Measurements from ENCODE around the gene PHETA1. TPM values are rescaled to one million over a fixed set of nuclear protein-coding genes. Genes with fewer than 3 reads are reported as not detected.

Gene PHETA1
- total RNA-seq, 4 donors from 2014 or later = 6.9 to 29.9 (median 7.8) TPM

DNA sequence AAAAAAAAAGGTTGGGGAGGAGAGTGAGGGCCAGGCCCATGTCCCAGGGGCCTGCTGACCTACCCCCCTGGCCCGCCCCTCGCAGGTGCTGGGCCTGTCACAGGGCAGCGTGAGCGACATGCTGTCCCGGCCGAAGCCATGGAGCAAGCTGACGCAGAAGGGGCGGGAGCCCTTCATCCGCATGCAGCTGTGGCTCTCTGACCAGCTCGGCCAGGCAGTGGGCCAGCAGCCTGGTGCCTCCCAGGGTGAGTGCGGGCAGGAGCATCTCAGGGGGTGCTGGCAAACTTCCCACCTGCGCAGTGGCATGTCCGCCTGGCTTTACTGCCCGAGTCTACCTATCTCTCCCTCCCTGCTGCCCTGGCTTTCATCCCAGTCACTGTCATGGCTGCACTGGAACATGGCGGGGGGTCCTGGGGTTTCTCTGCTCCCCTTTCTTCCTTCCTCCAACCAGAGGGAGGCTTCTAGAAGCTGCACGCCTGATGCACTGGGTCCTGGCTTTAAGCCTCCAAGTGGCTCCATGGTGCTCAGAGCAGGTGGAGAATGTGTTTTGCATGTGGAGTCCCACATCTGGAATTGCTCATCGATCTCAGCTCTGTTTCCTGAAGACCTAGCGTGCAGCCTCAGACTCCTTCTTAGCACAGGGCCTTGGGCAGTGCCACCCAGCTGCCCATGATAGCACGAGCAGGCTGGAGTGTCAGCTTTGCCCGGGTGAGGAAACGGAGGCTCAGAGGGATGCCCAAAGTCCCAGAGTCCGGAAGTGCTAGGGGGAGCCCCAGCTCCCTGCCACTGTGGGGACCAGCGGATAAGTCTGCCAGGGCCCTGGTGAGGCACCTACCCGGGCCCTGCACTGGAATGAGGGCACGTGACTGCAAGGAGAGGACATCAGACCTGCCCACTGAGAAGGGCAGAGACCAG lies 46.3 kb downstream of the PHETA1 start:
- DNase-seq = no peak
- WGBS, 2 donors = 77% methylated on average over 13 to 17 of the region's 25 CpGs
- Histone ChIP-seq H3K4me3 (no peak overlapping the region), H3K4me1 (no peaks in the 10 kb centered on the region), H3K27ac (no peak overlapping the region), H3K36me3 (no peaks in the 10 kb centered on the region), H3K9me3 (no peaks in the 10 kb centered on the region), H3K27me3 (peaks cover 0 to 22% (median 0%) of the 10 kb centered on the region in 4 donors)
- intact Hi-C loops (cut with DNase I) = no loop called here
- TF ChIP-seq, protein P1, sequence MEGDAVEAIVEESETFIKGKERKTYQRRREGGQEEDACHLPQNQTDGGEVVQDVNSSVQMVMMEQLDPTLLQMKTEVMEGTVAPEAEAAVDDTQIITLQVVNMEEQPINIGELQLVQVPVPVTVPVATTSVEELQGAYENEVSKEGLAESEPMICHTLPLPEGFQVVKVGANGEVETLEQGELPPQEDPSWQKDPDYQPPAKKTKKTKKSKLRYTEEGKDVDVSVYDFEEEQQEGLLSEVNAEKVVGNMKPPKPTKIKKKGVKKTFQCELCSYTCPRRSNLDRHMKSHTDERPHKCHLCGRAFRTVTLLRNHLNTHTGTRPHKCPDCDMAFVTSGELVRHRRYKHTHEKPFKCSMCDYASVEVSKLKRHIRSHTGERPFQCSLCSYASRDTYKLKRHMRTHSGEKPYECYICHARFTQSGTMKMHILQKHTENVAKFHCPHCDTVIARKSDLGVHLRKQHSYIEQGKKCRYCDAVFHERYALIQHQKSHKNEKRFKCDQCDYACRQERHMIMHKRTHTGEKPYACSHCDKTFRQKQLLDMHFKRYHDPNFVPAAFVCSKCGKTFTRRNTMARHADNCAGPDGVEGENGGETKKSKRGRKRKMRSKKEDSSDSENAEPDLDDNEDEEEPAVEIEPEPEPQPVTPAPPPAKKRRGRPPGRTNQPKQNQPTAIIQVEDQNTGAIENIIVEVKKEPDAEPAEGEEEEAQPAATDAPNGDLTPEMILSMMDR (IDR thresholded peaks at IDR 0.05) = no peak
- TF ChIP-seq POLR2A (IDR thresholded peaks at IDR 0.05) = no peak

DNA sequence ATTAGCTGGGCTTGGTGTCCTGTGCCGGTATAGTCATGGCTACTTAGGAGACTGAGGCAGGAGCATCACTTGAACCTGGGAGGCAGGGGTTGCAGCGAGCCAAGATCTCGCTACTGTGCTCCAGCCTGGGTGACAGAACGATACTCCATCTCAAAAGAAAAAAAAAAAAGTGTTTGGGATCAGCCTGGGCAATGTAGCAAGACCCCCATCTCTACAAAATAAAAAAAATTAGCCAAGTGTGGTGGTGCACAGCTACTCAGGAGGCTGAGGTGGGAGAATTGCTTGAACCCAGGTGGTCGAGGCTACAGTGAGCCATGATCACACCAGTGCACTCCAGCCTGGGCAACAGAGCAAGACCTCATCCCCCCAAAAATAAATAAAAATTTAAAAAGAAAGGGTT lies 47.6 kb downstream of the PHETA1 start:
- Histone ChIP-seq H3K4me1 (no peaks in the 10 kb centered on the region), H3K27ac (no peak overlapping the region), H3K9me3 (no peaks in the 10 kb centered on the region), H3K4me3 (no peak overlapping the region), H3K27me3 (peaks cover 0 to 22% (median 0%) of the 10 kb centered on the region in 4 donors), H3K36me3 (no peaks in the 10 kb centered on the region)
- TF ChIP-seq, protein P1 (IDR thresholded peaks at IDR 0.05) = no peak
- no peak for TF ChIP-seq POLR2A (IDR thresholded peaks at IDR 0.05)
- no peak for DNase-seq
- intact Hi-C loops (cut with DNase I) = no loop called here
- 76 to 80% methylated on average over 5 of the region's 5 CpGs for WGBS, 2 donors

DNA sequence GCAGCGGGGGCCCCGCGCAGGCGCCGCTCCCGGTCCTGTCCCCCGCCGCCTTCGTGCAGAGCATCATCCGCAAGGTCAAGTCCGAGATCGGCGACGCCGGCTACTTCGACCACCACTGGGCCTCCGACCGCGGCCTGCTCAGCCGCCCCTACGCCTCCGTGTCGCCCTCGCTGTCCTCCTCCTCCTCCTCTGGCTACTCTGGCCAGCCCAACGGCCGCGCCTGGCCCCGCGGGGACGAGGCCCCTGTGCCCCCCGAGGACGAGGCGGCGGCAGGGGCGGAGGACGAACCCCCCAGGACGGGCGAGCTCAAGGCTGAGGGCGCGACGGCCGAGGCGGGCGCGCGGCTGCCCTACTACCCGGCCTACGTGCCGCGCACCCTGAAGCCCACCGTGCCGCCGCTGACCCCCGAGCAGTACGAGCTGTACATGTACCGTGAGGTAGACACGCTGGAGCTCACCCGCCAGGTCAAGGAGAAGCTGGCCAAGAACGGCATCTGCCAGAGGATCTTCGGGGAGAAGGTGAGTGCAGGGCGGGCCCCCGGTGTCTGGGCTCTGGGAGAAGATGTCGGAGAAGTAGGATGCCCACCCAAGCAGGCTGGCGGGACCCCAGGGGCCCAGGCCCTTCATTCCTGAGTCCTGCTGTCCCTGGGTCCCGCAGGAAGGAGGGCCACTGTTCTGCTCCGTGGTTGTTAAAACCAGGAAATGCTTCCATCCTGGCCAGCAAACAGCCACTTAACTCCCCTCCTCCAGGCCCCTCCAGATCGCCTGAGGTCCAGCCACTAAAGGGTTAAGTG lies 48.4 kb downstream of the PHETA1 start:
- no peaks in the 10 kb centered on the region for H3K4me1 ChIP-seq
- H3K36me3 ChIP-seq = no peaks in the 10 kb centered on the region
- H3K27me3 ChIP-seq = peaks cover 0 to 22% (median 0%) of the 10 kb centered on the region in 4 donors
- intact Hi-C loops (cut with DNase I) = no loop called here
- H3K27ac ChIP-seq = no peak overlapping the region
- DNase-seq = no peak
- WGBS, 2 donors = 75% methylated on average over 4 of the region's 67 CpGs; no CpG with 5 or more reads in 1 of the 2 donors
- H3K4me3 ChIP-seq = no peak overlapping the region
- no peak for TF ChIP-seq POLR2A (IDR thresholded peaks at IDR 0.05)
- TF ChIP-seq, protein P1 (IDR thresholded peaks at IDR 0.05) = no peak
- no peaks in the 10 kb centered on the region for H3K9me3 ChIP-seq

DNA sequence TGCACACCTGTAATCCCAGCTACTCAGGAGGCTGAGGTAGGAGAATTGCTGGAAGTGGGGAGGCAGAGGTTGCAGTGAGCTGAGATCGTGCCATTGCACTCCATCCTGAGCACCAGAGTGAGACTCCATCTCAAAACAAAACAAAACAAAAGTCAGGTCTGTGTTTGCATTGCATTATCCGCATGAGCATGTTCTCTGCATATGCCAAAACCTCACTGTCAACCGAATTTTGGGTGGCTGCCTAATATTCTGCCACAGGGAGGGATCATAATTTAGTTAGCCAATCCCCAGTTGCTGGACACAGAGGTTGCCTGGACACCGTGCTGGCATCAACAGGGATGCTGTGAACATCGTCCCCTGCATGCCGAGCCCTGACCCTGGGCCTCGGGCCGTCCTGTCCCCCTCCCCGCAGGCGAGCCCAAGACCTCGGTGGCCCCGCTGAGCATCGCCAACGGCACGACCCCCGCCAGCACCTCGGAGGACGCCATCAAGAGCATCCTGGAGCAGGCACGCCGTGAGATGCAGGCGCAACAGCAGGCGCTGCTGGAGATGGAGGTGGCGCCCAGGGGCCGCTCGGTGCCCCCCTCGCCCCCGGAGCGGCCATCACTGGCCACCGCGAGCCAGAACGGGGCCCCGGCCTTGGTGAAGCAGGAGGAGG lies 49.2 kb downstream of the PHETA1 start:
- Histone ChIP-seq H3K27me3 (peaks cover 0 to 22% (median 0%) of the 10 kb centered on the region in 4 donors), H3K27ac (no peak overlapping the region), H3K9me3 (no peaks in the 10 kb centered on the region), H3K4me3 (no peak overlapping the region), H3K36me3 (no peaks in the 10 kb centered on the region), H3K4me1 (no peaks in the 10 kb centered on the region)
- TF ChIP-seq POLR2A (IDR thresholded peaks at IDR 0.05) = no peak
- TF ChIP-seq, protein P1 (IDR thresholded peaks at IDR 0.05) = no peak
- WGBS, 2 donors = 63 to 73% methylated on average over 3 to 12 of the region's 32 CpGs
- DNase-seq = no peak
- intact Hi-C loops (cut with DNase I) = loop anchor here (10.0 kb wide), 1 partner anchor 295 kb away; no protein-coding TSS in a partner anchor

Measured in esophagus squamous epithelium (tissue), 5 donors.